G401 (cell line): Measurements from ENCODE around the gene ERAL1. TPM values are rescaled to one million over a fixed set of nuclear protein-coding genes. Genes with fewer than 3 reads are reported as not detected.
"Not testable (repeated sequence)": the region's sequence is repeated elsewhere in the genome, so short reads cannot be mapped to it uniquely, and the experiment has no call there.

Experiments used
- DNase-seq: peaks from one replicate; pipeline ENCODE4 v3.0.0-alpha.2; 2015; ENCODE audit warnings: low spot score
- in situ Hi-C: cut with HindIII; loops from 2 replicates; pipeline ENCODE4 v1.10.0; 2016; ENCODE audit warnings: low sequenced_read_pairs, mixed read lengths
- total RNA-seq: library from RNA; depleted of rRNA; stranded (reverse); fragments of >200 nt; shearing (Covaris generic); gene quantifications from 2 replicates; pipeline ENCODE4 v1.2.3, GENCODE V29; 2014; rRNA removed

ERAL1 gene
- 52.9 and 96.8 TPM in 2 replicates for total RNA-seq

- in situ Hi-C loops, result no loop called here
- peak; percentile 95 for DNase-seq
These were observed at the start of gene ERAL1 for GRCh38 chr17:28854457-28855335. Gene ERAL1, plus strand, starts transcription at chr17:28855016. Its CDS starts 19 bp downstream, at chr17:28855035.

GRCh38 chr17:28807925-28808634, 46.7 kb upstream of the ERAL1 start:
- peak; percentile 65 for DNase-seq
- in situ Hi-C loops, result no loop called here

- in situ Hi-C loops, result no loop called here
- DNase-seq, result no peak
These were observed 44.4 kb upstream of the ERAL1 start for GRCh38 chr17:28810437-28810836.

- in situ Hi-C loops, result no loop called here
- DNase-seq, result peak; percentile 73
These were observed 43.1 kb upstream of the ERAL1 start for GRCh38 chr17:28811651-28812090.

- in situ Hi-C loops, result no loop called here
- DNase-seq, result peak; percentile 97
These were observed 42.6 kb upstream of the ERAL1 start for GRCh38 chr17:28812091-28812747.

GRCh38 chr17:28812748-28813377, 42.0 kb upstream of the ERAL1 start:
- in situ Hi-C loops, result no loop called here
- no peak for DNase-seq

- no peak for DNase-seq
- in situ Hi-C loops, result no loop called here
These were observed 38.3 kb upstream of the ERAL1 start for GRCh38 chr17:28816540-28816939.

GRCh38 chr17:28818819-28819221, 36.0 kb upstream of the ERAL1 start:
- in situ Hi-C loops, result no loop called here

GRCh38 chr17:28819582-28819981, 35.2 kb upstream of the ERAL1 start:
- in situ Hi-C loops, result no loop called here
- no peak for DNase-seq

More at GRCh38 chr17:28818819-28819221, 36.0 kb upstream of the ERAL1 start:
- DNase-seq, result no peak

- in situ Hi-C loops, result no loop called here
- DNase-seq, result no peak
These were observed 27.1 kb upstream of the ERAL1 start for GRCh38 chr17:28827672-28828071.

- in situ Hi-C loops, result no loop called here
These were observed 26.3 kb upstream of the ERAL1 start for GRCh38 chr17:28828294-28829040.

GRCh38 chr17:28834420-28834819, 20.4 kb upstream of the ERAL1 start:
- in situ Hi-C loops, result no loop called here
- no peak for DNase-seq

More at GRCh38 chr17:28828294-28829040, 26.3 kb upstream of the ERAL1 start:
- no peak for DNase-seq

- in situ Hi-C loops, DNase-seq: not testable (repeated sequence)
These were observed 18.3 kb upstream of the ERAL1 start for GRCh38 chr17:28836541-28836940.

GRCh38 chr17:28839221-28839620, 15.6 kb upstream of the ERAL1 start:
- in situ Hi-C loops, result no loop called here
- no peak for DNase-seq

GRCh38 chr17:28841901-28842281, 12.9 kb upstream of the ERAL1 start:
- in situ Hi-C loops, result no loop called here
- no peak for DNase-seq

GRCh38 chr17:28842282-28843012, 12.4 kb upstream of the ERAL1 start, which contains the start of gene FAM222B:
Gene FAM222B, minus strand, starts transcription at chr17:28842790. Its CDS starts 76,123 bp downstream, at chr17:28766667.
- DNase-seq, result peak; percentile 86
- in situ Hi-C loops, result no loop called here

GRCh38 chr17:28843816-28844148, 11.0 kb upstream of the ERAL1 start:
- no peak for DNase-seq
- in situ Hi-C loops, result no loop called here

- DNase-seq, result no peak
- in situ Hi-C loops, result no loop called here
These were observed 8.6 kb upstream of the ERAL1 start for GRCh38 chr17:28846231-28846630.
